Suprapubic skin (tissue), 4 donors: Measurements from ENCODE around the gene MYO16.

Source experiments
- EP300 ChIP-seq: sonication (generic); formaldehyde crosslinking; IDR thresholded peaks from one replicate; pipeline ENCODE4 v1.6.1; 2017; ENCODE audit warnings: antibody characterized with exemption
- POLR2A ChIP-seq, 2 donors: fragments of 450-650 bp; IDR thresholded peaks; one replicate each; pipeline ENCODE4 v1.6.1; 2017; ENCODE audit warnings: antibody characterized with exemption in 2 of 2, mild to moderate bottlenecking in 2 of 2, moderate library complexity in 2 of 2
- POLR2AphosphoS5 ChIP-seq, 3 donors: sonication (generic); formaldehyde crosslinking; IDR thresholded peaks; one replicate each; pipeline ENCODE4 v1.6.1; 2017; ENCODE audit warnings: antibody characterized with exemption in 3 of 3
- TF ChIP-seq, protein P1 (sequence below), 2 donors: fragments of 200-600 bp in 1 of 2; fragments of 450-650 bp in 1 of 2; sonication (generic) in 1 of 2; IDR thresholded peaks; one replicate each; pipeline ENCODE4 v1.5.1; 2016 to 2019; ENCODE audit warnings: antibody characterized with exemption in 2 of 2, mild to moderate bottlenecking in 1 of 2, moderate library complexity in 1 of 2

DNA sequence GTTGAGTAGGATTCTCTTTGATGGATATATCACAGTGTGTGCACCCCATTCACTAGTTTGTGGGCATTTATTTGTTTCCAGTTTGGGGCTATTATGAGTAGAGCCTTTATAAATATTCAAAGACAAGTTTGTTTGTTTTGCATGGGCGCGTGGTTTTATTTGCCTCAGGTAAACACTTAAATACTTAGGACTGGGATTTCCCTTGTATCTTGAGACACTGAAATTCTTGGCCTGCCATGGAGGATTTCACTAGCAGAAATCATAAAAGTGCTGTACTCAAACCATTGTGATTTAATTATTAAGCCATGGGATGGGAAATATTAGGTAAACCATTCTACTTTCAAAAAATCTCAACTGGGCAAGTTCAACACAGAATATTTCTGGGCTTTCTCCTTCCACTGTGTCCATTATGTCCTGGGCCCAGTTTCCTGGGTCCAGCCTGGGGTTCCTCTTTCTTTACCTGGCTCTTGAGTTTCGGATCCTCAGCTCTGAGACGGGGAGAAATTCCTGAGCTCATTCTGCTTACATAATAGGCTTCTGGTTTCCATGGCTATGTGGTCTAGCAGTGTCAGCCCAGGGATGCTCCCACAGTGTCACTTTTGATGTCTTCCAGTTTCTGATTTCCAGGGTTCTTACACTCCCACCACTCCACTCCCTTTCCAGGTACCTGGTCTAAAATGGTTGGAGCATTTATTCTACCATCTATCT lies 14.4 kb downstream of the MYO16 start:
- TF ChIP-seq, protein P1, sequence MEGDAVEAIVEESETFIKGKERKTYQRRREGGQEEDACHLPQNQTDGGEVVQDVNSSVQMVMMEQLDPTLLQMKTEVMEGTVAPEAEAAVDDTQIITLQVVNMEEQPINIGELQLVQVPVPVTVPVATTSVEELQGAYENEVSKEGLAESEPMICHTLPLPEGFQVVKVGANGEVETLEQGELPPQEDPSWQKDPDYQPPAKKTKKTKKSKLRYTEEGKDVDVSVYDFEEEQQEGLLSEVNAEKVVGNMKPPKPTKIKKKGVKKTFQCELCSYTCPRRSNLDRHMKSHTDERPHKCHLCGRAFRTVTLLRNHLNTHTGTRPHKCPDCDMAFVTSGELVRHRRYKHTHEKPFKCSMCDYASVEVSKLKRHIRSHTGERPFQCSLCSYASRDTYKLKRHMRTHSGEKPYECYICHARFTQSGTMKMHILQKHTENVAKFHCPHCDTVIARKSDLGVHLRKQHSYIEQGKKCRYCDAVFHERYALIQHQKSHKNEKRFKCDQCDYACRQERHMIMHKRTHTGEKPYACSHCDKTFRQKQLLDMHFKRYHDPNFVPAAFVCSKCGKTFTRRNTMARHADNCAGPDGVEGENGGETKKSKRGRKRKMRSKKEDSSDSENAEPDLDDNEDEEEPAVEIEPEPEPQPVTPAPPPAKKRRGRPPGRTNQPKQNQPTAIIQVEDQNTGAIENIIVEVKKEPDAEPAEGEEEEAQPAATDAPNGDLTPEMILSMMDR (IDR thresholded peaks at IDR 0.05): no peak
- TF ChIP-seq POLR2AphosphoS5 (IDR thresholded peaks at IDR 0.05): no peak
- TF ChIP-seq POLR2A (IDR thresholded peaks at IDR 0.05): no peak
- TF ChIP-seq EP300: no peak
